Hematopoietic multipotent progenitor cell treated with erythropoietin and hydrocortisone succinate and interleukin-3 and kit ligand, for 15 days (in vitro differentiated cells): Measurements from ENCODE around the gene DDX25.

Source experiments
- DNase-seq: peaks from one replicate; pipeline ENCODE4 v3.0.0-alpha.2; 2015; ENCODE audit warnings: low spot score

DDX25 gene

GRCh38 chr11:125950696-125951651 is 46.7 kb downstream of the DDX25 start:
- no peak for DNase-seq

- DNase-seq, result no peak
Observed at GRCh38 chr11:125951731-125952130, 47.4 kb downstream of the DDX25 start.

- no peak for DNase-seq
Observed at GRCh38 chr11:125952559-125952958, 48.3 kb downstream of the DDX25 start.

GRCh38 chr11:125952973-125953372 is 48.7 kb downstream of the DDX25 start:
- DNase-seq, result no peak

GRCh38 chr11:125953401-125953935 is 49.2 kb downstream of the DDX25 start:
- no peak for DNase-seq

- DNase-seq, result no peak
Observed at GRCh38 chr11:125954123-125954944, 50.0 kb downstream of the DDX25 start.

GRCh38 chr11:125954945-125955640 is 50.8 kb downstream of the DDX25 start:
- no peak for DNase-seq

- DNase-seq, result no peak
Observed at GRCh38 chr11:125955856-125956255, 51.5 kb downstream of the DDX25 start.

GRCh38 chr11:125956391-125957134 is 52.3 kb downstream of the DDX25 start:
- no peak for DNase-seq

GRCh38 chr11:125957618-125958332 is 53.5 kb downstream of the DDX25 start:
- DNase-seq, result no peak

- DNase-seq, result no peak
Observed at GRCh38 chr11:125958872-125959400, 54.6 kb downstream of the DDX25 start.

- no peak for DNase-seq
Observed at GRCh38 chr11:125959511-125959910, 55.2 kb downstream of the DDX25 start.

GRCh38 chr11:125959931-125960330 is 55.6 kb downstream of the DDX25 start:
- DNase-seq, result no peak

GRCh38 chr11:125960771-125961170 is 56.5 kb downstream of the DDX25 start:
- DNase-seq, result no peak

GRCh38 chr11:125967515-125967914 is 63.2 kb downstream of the DDX25 start:
- DNase-seq, result no peak

GRCh38 chr11:125968354-125968753 is 64.0 kb downstream of the DDX25 start:
- no peak for DNase-seq

GRCh38 chr11:125971618-125972017 is 67.3 kb downstream of the DDX25 start:
- DNase-seq, result no peak

GRCh38 chr11:125974284-125974683 is 70.0 kb downstream of the DDX25 start:
- no peak for DNase-seq

- no peak for DNase-seq
Observed at GRCh38 chr11:125975634-125976033, 71.3 kb downstream of the DDX25 start.

- no peak for DNase-seq
Observed at GRCh38 chr11:125976156-125976555, 71.8 kb downstream of the DDX25 start.
